Measurements from ENCODE around the gene MAP2K3.
"Not testable (repeated sequence)": the region's sequence is repeated elsewhere in the genome, so short reads cannot be mapped to it uniquely, and the experiment has no call there.

MAP2K3 gene

DNA sequence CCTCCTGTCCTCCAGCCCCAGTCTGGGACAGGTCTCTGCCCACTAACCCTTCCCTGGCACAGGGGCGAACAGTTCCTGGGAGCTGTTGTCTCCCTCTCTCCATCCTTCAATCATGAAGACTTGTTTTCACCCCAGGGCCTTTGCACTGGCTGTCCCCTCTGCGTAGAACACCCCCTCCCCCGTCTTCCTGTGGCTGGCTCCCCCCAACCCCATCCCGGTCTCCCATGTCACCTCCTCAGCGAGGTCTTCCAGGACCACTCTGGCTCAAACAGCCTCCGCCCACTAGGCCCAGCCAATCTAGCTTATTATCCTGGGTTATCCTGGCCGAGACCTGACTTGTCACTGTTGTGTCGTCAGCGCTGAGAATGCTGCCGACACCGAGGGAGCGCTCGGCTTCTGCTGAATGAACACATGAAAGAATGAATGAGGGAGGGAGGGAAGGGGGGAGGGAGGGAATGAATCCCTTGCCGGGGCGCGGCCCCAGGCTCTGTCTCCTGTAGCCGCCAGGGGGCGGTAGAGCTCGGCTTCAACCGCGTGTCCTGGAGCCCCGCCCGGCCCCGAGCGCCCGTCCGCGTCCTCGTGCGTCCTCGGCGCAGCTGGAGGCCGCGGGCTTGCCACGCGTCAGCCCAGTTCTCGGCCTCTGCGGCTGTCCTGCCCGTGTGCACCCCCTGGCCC, 31.8 kb downstream of the MAP2K3 start:
- Histone ChIP-seq H3K4me1 (peaks cover 0 to 74% (median 52%) of the 10 kb centered on the region in 10 experiments; a peak in 18 of 20 replicates), H3K9ac (peak overlapping the region in 5 of 11 experiments; percentile 41 to 70 (median 62); a peak in 6 of 22 replicates), H3K27me3 (peaks cover 0 to 24% (median 0%) of the 10 kb centered on the region in 11 experiments; a peak in 5 of 22 replicates), H4K20me1 (peaks cover 0 to 38% (median 12%) of the 10 kb centered on the region in 11 experiments; a peak in 9 of 22 replicates), H3K4me3 (0 out of 20 replicates have a peak overlapping the region, but pooled peaks of 1 of the 10 experiments have one; percentile 40), H3K4me2 (peak overlapping the region; percentile 69 to 90 (median 80); a peak in 20 of 22 replicates), H3K36me3 (peaks cover 26 to 41% (median 37%) of the 10 kb centered on the region in 11 experiments), H3K27ac (peak overlapping the region in 5 of 11 experiments; percentile 30 to 54 (median 51); a peak in 7 of 22 replicates)
- H3K9me3 ChIP-seq (replicated peaks in 1 of 11), result not testable (repeated sequence)

DNA sequence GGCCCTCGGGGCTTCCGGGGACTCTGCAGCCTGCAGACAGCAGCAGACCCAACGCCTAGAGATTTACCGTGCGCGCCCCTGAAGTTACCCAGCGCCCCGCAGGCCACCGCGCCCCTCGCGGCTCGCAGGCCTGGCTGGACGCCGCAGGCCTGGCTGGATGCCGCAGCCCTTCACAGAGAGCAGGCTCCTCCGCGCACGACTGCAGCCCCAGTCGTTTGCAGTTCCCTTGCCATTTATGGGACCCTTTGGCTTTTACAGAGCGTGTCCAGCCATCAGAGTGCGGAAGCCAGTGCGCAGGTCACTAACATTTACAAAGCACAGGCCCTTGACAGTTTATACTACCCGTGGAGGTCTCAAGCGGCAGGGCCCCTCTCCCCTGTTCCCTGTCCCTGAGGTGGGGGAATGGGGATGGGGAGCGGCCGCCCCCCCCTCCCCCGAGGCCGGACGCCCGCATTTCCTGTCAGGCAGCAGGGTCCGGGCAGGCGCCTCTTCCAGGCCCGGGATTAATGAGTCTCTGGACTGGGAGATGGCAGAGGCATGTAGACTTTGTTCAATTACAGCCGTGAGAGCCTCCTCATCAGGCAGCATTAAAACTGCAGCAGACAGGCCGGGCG, 32.5 kb downstream of the MAP2K3 start:
- Histone ChIP-seq H3K4me1 (peaks cover 0 to 74% (median 46%) of the 10 kb centered on the region in 10 experiments; a peak in 17 of 20 replicates), H3K36me3 (peaks cover 21 to 35% (median 32%) of the 10 kb centered on the region in 11 experiments), H3K27ac (peak overlapping the region in 6 of 11 experiments; percentile 30 to 54 (median 50); a peak in 10 of 22 replicates), H4K20me1 (peaks cover 0 to 32% (median 8%) of the 10 kb centered on the region in 11 experiments; a peak in 8 of 22 replicates), H3K4me3 (0 out of 20 replicates have a peak overlapping the region, but pooled peaks of 1 of the 10 experiments have one; percentile 40), H3K9ac (peak overlapping the region in 5 of 11 experiments; percentile 41 to 70 (median 62); a peak in 9 of 22 replicates), H3K4me2 (peak overlapping the region; percentile 69 to 90 (median 80)), H3K27me3 (peaks cover 0 to 24% (median 0%) of the 10 kb centered on the region in 11 experiments; a peak in 5 of 22 replicates)
- H3K9me3 ChIP-seq (replicated peaks in 1 of 11), result not testable (repeated sequence)

DNA sequence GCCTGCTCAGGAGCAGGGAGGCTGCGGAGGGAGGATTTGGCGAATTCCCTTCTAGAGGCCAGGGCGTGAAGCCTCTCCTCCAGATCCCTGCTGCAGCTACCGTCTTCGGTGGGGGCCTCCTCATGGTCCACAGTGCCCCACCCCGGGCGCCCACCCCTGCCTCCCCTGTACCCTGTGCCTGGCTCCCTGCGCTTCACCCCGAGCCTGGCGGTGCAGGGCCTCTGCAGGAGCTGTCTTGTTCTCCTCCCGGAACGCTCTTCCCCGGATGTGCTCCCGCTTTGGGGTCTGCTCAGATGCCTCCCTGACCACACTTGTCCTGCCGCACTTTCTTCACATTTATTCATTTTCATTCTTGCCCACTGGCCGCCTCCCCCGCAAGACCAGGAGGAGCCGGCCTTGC, 33.3 kb downstream of the MAP2K3 start:
- 0 out of 22 replicates have a peak overlapping the region, but pooled peaks of 1 of the 11 experiments have one; percentile 63 for H3K27ac ChIP-seq
- H3K4me2 ChIP-seq, result peak overlapping the region in 10 of 11 experiments; percentile 62 to 90 (median 80); a peak in 17 of 22 replicates
- H3K4me1 ChIP-seq, result peaks cover 0 to 76% (median 49%) of the 10 kb centered on the region in 10 experiments; a peak in 17 of 20 replicates

DNA sequence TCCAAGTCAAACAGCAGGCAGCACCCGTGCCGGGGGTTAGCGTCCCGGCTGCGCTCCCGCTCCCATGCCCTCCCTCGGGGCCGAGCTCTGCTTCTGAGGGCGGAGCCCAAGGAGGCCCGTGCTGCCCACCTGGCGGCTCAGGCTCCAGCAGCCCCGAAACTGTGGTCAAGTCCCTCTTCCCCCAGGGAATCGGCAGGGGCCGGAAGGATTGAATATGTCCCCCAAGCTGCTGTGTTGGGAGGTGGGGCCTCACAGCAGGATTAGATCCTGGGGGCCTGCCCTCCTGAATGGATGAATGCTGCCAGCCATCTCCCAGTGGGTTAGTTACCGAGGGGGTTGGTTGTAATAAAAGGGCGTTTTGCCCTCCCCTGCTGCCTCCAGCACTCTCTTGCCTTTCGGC, 33.9 kb downstream of the MAP2K3 start:
- Histone ChIP-seq H3K4me1 (peaks cover 1 to 76% (median 49%) of the 10 kb centered on the region in 10 experiments), H3K9ac (peak overlapping the region in 7 of 11 experiments; percentile 21 to 67 (median 43); a peak in 10 of 22 replicates), H3K4me2 (peak overlapping the region; percentile 52 to 90 (median 80)), H3K36me3 (peaks cover 10 to 20% (median 18%) of the 10 kb centered on the region in 11 experiments), H3K4me3 (peak overlapping the region in 3 of 10 experiments; percentile 34 to 41 (median 38); a peak in 5 of 20 replicates), H3K9me3 (replicated peaks in 1 of 11) (no peaks in the 10 kb centered on the region), H3K27me3 (peaks cover 0 to 25% (median 0%) of the 10 kb centered on the region in 11 experiments; a peak in 5 of 22 replicates), H4K20me1 (peaks cover 0 to 21% (median 5%) of the 10 kb centered on the region in 11 experiments; a peak in 6 of 22 replicates), H3K27ac (peak overlapping the region in 4 of 11 experiments; percentile 9 to 63 (median 41); a peak in 5 of 22 replicates)
- TF ChIP-seq Cebpa-rat (IDR thresholded peaks at IDR 0.05), result no peak

More for the DNA sequence above, 33.3 kb downstream of the MAP2K3 start:
- peak overlapping the region in 2 of 10 experiments; percentile 34 to 38; a peak in 1 of 20 replicates for H3K4me3 ChIP-seq
- H4K20me1 ChIP-seq, result peaks cover 0 to 27% (median 5%) of the 10 kb centered on the region in 11 experiments; a peak in 7 of 22 replicates
- not testable (repeated sequence) for H3K9me3 ChIP-seq (replicated peaks in 1 of 11)
- H3K36me3 ChIP-seq, result peaks cover 13 to 27% (median 23%) of the 10 kb centered on the region in 11 experiments
- peaks cover 0 to 24% (median 0%) of the 10 kb centered on the region in 11 experiments; a peak in 5 of 22 replicates for H3K27me3 ChIP-seq
- H3K9ac ChIP-seq, result peak overlapping the region in 1 of 11 experiments; percentile 23; a peak in 2 of 22 replicates

DNA sequence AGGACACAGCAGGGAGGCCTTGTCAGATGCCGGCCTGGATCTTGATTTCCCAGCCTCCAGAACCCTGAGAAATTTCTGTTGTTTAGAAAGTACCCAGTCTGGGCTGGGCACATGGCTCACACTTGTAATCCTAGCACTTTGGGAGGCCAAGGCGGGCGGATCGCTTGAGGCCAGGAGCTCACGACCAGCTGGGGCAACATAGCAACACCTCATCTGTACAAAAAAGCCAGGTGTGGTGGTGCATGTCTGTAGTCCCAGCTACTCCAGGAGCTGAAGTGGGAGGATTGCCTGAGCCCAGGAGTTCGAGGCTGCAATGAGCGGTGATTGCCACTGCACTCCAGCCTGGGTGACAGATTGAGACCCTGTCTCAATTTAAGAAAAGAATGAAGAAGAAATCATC, 34.3 kb downstream of the MAP2K3 start:
- Histone ChIP-seq H3K27ac (peak overlapping the region in 4 of 11 experiments; percentile 9 to 63 (median 41); a peak in 5 of 22 replicates), H3K27me3 (peaks cover 0 to 29% (median 0%) of the 10 kb centered on the region in 11 experiments; a peak in 6 of 22 replicates), H3K4me2 (peak overlapping the region in 10 of 11 experiments; percentile 52 to 90 (median 80); a peak in 20 of 22 replicates), H4K20me1 (peaks cover 0 to 18% (median 5%) of the 10 kb centered on the region in 11 experiments; a peak in 6 of 22 replicates), H3K9ac (peak overlapping the region in 6 of 11 experiments; percentile 22 to 67 (median 44); a peak in 10 of 22 replicates), H3K4me1 (peaks cover 5 to 80% (median 53%) of the 10 kb centered on the region in 10 experiments), H3K36me3 (peaks cover 7 to 16% (median 16%) of the 10 kb centered on the region in 11 experiments), H3K4me3 (peak overlapping the region in 2 of 10 experiments; percentile 34 to 38; a peak in 2 of 20 replicates)
- not testable (repeated sequence) for H3K9me3 ChIP-seq (replicated peaks in 1 of 11)

DNA sequence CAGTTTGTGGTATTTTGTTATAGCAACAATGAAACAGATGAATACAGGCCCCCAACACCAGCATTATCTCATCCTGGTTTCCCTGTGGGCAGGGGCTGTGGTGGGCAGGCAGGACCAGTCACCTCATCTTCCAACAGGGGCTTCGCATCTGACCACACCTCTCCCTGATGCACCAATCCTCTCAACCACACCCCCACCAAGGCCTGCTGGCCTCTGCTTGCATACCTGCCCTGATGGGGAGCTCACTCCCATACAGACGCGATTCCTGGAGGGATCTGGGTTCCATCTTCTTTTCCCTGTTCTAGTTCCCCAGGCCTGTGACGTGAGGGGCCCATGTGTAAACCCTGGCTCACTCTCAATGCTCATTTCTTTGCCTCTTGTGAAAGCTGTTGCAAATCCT, 34.7 kb downstream of the MAP2K3 start:
- H3K9me3 ChIP-seq (replicated peaks in 1 of 11); H3K4me3 ChIP-seq: not testable (repeated sequence)
- peaks cover 3 to 12% (median 12%) of the 10 kb centered on the region in 11 experiments for H3K36me3 ChIP-seq
- peak overlapping the region in 9 of 11 experiments; percentile 70 to 90 (median 81); a peak in 17 of 22 replicates for H3K4me2 ChIP-seq
- H3K9ac ChIP-seq, result peak overlapping the region in 4 of 11 experiments; percentile 32 to 67 (median 50); a peak in 4 of 22 replicates
- peaks cover 0 to 14% (median 1%) of the 10 kb centered on the region in 11 experiments; a peak in 6 of 22 replicates for H4K20me1 ChIP-seq
- H3K27ac ChIP-seq, result peak overlapping the region in 3 of 11 experiments; percentile 34 to 63 (median 48); a peak in 5 of 22 replicates
- peaks cover 0 to 30% (median 0%) of the 10 kb centered on the region in 11 experiments; a peak in 6 of 22 replicates for H3K27me3 ChIP-seq
- H3K4me1 ChIP-seq, result peaks cover 9 to 82% (median 57%) of the 10 kb centered on the region in 10 experiments

DNA sequence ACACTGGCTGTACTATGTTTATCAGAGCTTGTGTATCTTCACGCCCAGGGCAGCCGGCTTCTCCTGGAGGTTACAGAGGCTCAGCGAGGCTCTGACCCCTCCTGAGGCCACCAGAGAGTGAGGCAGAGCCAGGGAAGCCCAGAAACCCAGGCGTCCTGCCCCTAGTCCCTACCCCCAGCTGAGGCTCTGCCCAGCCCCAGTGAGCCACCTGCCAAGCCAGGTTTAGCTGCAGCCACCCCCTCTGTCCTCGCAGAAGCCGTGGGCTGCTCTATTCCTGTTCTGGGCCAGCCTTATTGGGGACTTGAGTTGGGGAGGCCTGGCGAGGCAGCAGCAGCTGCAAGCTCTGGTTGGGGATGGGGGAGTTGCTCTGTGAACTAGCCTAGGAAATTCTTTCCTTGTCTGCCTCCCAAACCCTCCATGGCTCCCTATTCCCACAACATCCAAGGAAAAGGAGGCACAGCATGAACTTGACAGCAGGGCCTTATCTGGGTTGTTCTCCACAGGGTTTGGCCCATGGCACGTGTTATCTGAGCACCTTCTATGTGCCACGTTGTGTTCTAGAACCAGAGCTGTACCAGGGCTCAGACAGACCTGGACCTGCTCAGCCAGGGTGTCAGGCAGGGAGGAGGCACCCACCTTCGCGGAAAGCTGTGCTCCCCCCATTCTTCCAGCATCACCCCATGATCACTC, 35.3 kb downstream of the MAP2K3 start:
- Histone ChIP-seq H3K9ac (peak overlapping the region in 3 of 11 experiments; percentile 27 to 57 (median 32); a peak in 3 of 22 replicates), H3K27me3 (peaks cover 0 to 30% (median 0%) of the 10 kb centered on the region in 11 experiments; a peak in 6 of 22 replicates), H3K27ac (peak overlapping the region in 3 of 11 experiments; percentile 1 to 63 (median 34); a peak in 4 of 22 replicates), H3K4me2 (peak overlapping the region in 9 of 11 experiments; percentile 70 to 90 (median 81); a peak in 16 of 22 replicates), H3K4me1 (peaks cover 11 to 82% (median 63%) of the 10 kb centered on the region in 10 experiments)
- H4K20me1 ChIP-seq; H3K36me3 ChIP-seq; H3K9me3 ChIP-seq (replicated peaks in 1 of 11); H3K4me3 ChIP-seq: not testable (repeated sequence)

DNA sequence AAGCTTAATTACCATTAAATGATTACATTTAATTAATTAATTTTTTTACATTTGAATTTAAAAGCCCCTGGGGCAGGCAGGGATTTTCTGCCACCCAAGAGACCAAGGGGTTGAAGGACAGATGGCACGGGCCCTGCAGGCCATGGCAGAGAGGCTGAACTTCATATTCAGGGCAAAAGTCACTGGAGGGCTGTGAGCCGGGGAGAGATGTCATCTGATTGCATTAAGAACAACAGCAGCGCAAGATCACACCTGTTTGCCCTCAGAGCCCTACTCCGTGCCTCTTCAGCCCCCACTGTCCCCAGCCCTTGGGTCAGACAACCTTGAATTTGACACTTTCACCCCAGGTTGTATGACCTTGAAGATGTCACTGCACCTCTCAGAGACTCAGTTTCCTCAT, 35.9 kb downstream of the MAP2K3 start:
- Histone ChIP-seq H3K4me1 (peaks cover 17 to 84% (median 69%) of the 10 kb centered on the region in 10 experiments), H3K27me3 (peaks cover 0 to 30% (median 0%) of the 10 kb centered on the region in 11 experiments; a peak in 6 of 22 replicates), H3K4me2 (peak overlapping the region in 7 of 11 experiments; percentile 22 to 90 (median 80); a peak in 11 of 22 replicates), H3K9ac (peak overlapping the region in 1 of 11 experiments; percentile 27; a peak in 1 of 22 replicates)
- not testable (repeated sequence) for H4K20me1 ChIP-seq; H3K36me3 ChIP-seq; H3K27ac ChIP-seq; H3K4me3 ChIP-seq; H3K9me3 ChIP-seq (replicated peaks in 1 of 11)

DNA sequence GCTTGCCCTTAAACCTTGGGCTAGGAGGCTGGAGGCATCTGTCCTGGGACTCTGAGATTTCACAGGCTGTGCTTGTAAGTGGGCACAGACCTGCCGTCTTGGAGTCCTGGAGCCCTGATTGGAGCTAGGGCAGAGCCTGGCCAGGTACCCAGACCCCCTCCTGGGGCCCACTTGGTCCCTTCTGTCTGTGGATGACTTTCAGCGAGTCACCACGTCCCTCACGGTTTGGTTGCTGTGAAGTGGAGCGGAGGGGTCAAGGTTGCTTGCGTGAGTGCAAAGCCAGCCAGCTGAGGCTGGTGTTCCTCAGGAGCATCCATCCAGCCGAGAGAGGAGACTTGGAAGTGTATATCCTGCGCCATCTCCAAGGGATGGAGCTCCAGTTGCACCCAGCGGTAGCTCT, 36.5 kb downstream of the MAP2K3 start:
- H3K27me3 ChIP-seq, result peaks cover 0 to 30% (median 0%) of the 10 kb centered on the region in 11 experiments; a peak in 6 of 22 replicates
- H3K9ac ChIP-seq; H3K27ac ChIP-seq; H3K4me3 ChIP-seq; H3K36me3 ChIP-seq; H3K9me3 ChIP-seq (replicated peaks in 1 of 11); H4K20me1 ChIP-seq: not testable (repeated sequence)
- H3K4me2 ChIP-seq, result peak overlapping the region in 3 of 11 experiments; percentile 30 to 78 (median 33); a peak in 3 of 22 replicates
- H3K4me1 ChIP-seq, result peaks cover 21 to 88% (median 72%) of the 10 kb centered on the region in 10 experiments

DNA sequence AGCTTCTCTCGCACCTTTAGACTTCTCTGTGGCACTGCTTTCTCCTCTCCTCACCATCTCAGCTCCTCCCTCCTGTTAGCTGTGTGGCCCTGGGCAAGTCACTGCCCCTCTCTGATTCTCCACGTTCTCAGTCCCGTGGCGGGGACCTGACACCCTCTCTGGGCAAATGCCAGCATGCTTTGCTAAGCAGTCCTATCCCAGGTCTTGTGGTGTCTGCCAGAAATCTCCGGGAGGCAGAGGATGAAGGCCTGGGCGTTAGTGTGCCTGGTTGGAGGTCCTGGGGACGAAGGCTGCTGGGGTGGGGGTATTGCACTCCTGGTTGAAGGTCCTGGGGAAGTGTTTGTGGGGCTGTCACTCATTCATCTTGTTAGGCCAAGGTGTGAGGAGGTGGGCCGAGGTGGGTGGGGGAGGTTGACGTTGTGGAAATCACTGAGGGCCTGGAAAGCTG, 37.3 kb downstream of the MAP2K3 start:
- not testable (repeated sequence) for H3K9ac ChIP-seq; H3K27ac ChIP-seq; H3K36me3 ChIP-seq; H4K20me1 ChIP-seq; H3K4me3 ChIP-seq; H3K9me3 ChIP-seq (replicated peaks in 1 of 11)
- Histone ChIP-seq H3K4me2 (peak overlapping the region in 4 of 11 experiments; percentile 77 to 91 (median 85); a peak in 4 of 22 replicates), H3K27me3 (peaks cover 0 to 30% (median 0%) of the 10 kb centered on the region in 11 experiments; a peak in 6 of 22 replicates), H3K4me1 (peaks cover 21 to 87% (median 72%) of the 10 kb centered on the region in 10 experiments)
